ENCODE measurements around the gene RAG1.

DNA sequence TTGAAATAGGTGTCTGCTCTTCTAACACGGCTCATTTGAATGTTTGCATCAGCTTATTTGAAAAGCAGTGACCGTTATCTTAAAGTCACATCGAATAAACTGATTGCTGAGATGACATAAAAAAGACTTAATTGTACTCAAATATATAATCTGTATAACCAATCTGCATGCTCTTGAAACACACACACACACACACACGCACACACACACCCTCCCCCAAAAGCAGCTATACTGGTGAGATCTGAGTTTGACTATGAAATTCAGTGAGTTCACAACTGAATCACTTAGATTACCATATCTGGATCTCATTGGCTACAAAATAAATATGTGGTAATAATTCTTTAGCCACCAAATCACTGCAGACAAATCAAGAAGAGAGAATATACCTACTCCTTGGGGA lies 22.7 kb downstream of the RAG1 start:
- TF ChIP-seq POLR2A (IDR thresholded peaks at IDR 0.05), result no peak
- no peak for TF ChIP-seq CTCF (IDR thresholded peaks at IDR 0.05)

Data from testis (tissue), 2 donors.